ENCODE data around the gene PSMC3. TPM values are rescaled to one million over a fixed set of nuclear protein-coding genes. Genes with fewer than 3 reads are reported as not detected.

Gene PSMC3
- total RNA-seq, 1 experiment from 2014 or later = 162 TPM

DNA sequence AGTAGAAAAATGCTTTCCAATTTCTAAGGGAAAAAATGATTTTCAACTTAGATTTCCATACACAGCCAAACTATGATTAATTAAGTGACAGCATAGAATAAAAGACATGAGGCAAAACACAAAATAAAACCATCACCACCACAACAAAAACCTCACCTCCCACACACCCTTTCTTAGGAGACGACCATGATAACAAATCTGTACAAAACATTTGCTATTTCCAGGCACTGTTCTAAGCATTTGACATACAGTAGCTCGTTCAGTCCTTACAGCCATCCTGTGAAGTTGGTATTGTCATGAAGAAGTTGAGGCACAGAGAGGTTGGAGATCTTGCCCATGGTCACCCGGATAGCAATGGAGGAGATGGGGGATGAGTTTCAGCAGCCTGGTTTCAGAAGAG, 56.6 kb downstream of the PSMC3 start:
- DNase-seq (ENCODE audit: unreplicated experiment) = no peak
- TF ChIP-seq, protein P1, sequence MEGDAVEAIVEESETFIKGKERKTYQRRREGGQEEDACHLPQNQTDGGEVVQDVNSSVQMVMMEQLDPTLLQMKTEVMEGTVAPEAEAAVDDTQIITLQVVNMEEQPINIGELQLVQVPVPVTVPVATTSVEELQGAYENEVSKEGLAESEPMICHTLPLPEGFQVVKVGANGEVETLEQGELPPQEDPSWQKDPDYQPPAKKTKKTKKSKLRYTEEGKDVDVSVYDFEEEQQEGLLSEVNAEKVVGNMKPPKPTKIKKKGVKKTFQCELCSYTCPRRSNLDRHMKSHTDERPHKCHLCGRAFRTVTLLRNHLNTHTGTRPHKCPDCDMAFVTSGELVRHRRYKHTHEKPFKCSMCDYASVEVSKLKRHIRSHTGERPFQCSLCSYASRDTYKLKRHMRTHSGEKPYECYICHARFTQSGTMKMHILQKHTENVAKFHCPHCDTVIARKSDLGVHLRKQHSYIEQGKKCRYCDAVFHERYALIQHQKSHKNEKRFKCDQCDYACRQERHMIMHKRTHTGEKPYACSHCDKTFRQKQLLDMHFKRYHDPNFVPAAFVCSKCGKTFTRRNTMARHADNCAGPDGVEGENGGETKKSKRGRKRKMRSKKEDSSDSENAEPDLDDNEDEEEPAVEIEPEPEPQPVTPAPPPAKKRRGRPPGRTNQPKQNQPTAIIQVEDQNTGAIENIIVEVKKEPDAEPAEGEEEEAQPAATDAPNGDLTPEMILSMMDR (IDR thresholded peaks at IDR 0.05; ENCODE audit: unreplicated experiment) = no peak
- peaks cover 26% of the 10 kb centered on the region for H3K27me3 Mint-ChIP-seq (ENCODE audit: insufficient read depth, unreplicated experiment)
- H3K27ac Mint-ChIP-seq (ENCODE audit: low read depth, unreplicated experiment) = no peak overlapping the region
- no peaks in the 10 kb centered on the region for H3K4me1 Mint-ChIP-seq (ENCODE audit: insufficient read depth, unreplicated experiment)
- CTCF ChIA-PET = interaction anchor here (0.6 kb wide), 1 partner anchor 616 kb away, joined by 3 read pairs; no protein-coding TSS in a partner anchor
- POLR2A ChIA-PET = interaction anchor here (0.6 kb wide), 1 partner anchor 146 kb away, joined by 4 read pairs; no protein-coding TSS in a partner anchor
- no peaks in the 10 kb centered on the region for H3K36me3 Mint-ChIP-seq (ENCODE audit: insufficient read depth, unreplicated experiment)
- H3K4me3 Mint-ChIP-seq (ENCODE audit: unreplicated experiment) = no peak overlapping the region
- intact Hi-C loops (cut with micrococcal nuclease) = no loop called here
- BruUV-seq (replicated peaks) = no TSS peak
- no peaks in the 10 kb centered on the region for H3K9me3 Mint-ChIP-seq (ENCODE audit: unreplicated experiment)

Small RNA genes within 50 kb of the gene (microRNA-seq; reads per million reads assigned to microRNA genes)
- not detected for gene MIR4487

Other genes with a start within 250 kb of the PSMC3 start
- gene ARFGAP2, start 249.6 kb downstream of the PSMC3 start, total RNA-seq (2022) = 78.0 and 81.4 TPM in 2 replicates
- gene PACSIN3, start 240.0 kb downstream of the PSMC3 start, total RNA-seq (2022) = 58.7 and 67.0 TPM in 2 replicates
- 62.8 and 78.3 TPM in 2 replicates for gene DDB2, start 211.5 kb downstream of the PSMC3 start, total RNA-seq (2022)
- 18.7 and 23.7 TPM in 2 replicates for gene ACP2, start 177.6 kb downstream of the PSMC3 start, total RNA-seq (2022)
- 17.8 and 20.0 TPM in 2 replicates for gene NR1H3, start 168.4 kb downstream of the PSMC3 start, total RNA-seq (2022)
- gene MADD, start 156.3 kb downstream of the PSMC3 start, total RNA-seq (2022) = 23.4 and 24.8 TPM in 2 replicates
- not detected in 2 replicates for gene MYBPC3, start 73.7 kb downstream of the PSMC3 start, total RNA-seq (2022)
- not detected in 2 replicates for gene SPI1, start 47.9 kb downstream of the PSMC3 start, total RNA-seq (2022)
- 56.2 and 56.5 TPM in 2 replicates for gene SLC39A13, start 17.8 kb downstream of the PSMC3 start, total RNA-seq (2022)
- 0.51 and 0.64 TPM in 2 replicates for gene RAPSN, start 22.7 kb upstream of the PSMC3 start, total RNA-seq (2022)
- 173 and 189 TPM in 2 replicates for gene CELF1, start 126.7 kb upstream of the PSMC3 start, total RNA-seq (2022)
- 44.6 and 49.0 TPM in 2 replicates for gene PTPMT1, start 139.2 kb upstream of the PSMC3 start, total RNA-seq (2022)
- 8.4 and 12.6 TPM in 2 replicates for gene KBTBD4, start 152.5 kb upstream of the PSMC3 start, total RNA-seq (2022)
- 117 and 120 TPM in 2 replicates for gene NDUFS3, start 152.6 kb upstream of the PSMC3 start, total RNA-seq (2022)
- gene FAM180B, start 160.2 kb upstream of the PSMC3 start, total RNA-seq (2022) = not detected in 2 replicates
- gene C1QTNF4, start 168.0 kb upstream of the PSMC3 start, total RNA-seq (2022) = 0.42 TPM in 1 of 2 replicates, not detected in the other
- gene MTCH2, start 216.1 kb upstream of the PSMC3 start, total RNA-seq (2022) = 127 and 133 TPM in 2 replicates

Data from MCF 10A (cell line).